HepG2 (cell line): ENCODE measurements around the gene SFXN5. TPM values are rescaled to one million over a fixed set of nuclear protein-coding genes. Genes with fewer than 3 reads are reported as not detected.
A peak's percentile ranks its signal among the peaks of the same experiment; 100 is the strongest.

Source experiments
- FOSL2 ChIP-seq: sonication (generic); formaldehyde crosslinking; IDR thresholded peaks from 2 replicates; pipeline ENCODE4 v1.4.0; 2020; ENCODE audit warnings: missing genetic modification reagents
- GATA4 ChIP-seq: sonication (generic); IDR thresholded peaks from 2 replicates; pipeline ENCODE4 v1.6.1; 2016; ENCODE audit warnings: antibody characterized with exemption, low read depth, borderline replicate concordance
- MXI1 ChIP-seq: IDR thresholded peaks from 3 replicates; pipeline ENCODE4 v1.6.1; 2012; ENCODE audit warnings: low read depth, low read length, inconsistent platforms, borderline replicate concordance
- PHF21A ChIP-seq: sonication (generic); formaldehyde crosslinking; IDR thresholded peaks from 2 replicates; pipeline ENCODE4 v1.5.0; 2020; ENCODE audit warnings: mild to moderate bottlenecking, missing genetic modification reagents
- PITX1 ChIP-seq: sonication (generic); formaldehyde crosslinking; IDR thresholded peaks from 2 replicates; pipeline ENCODE4 v1.5.1; 2020; ENCODE audit warnings: mild to moderate bottlenecking, missing genetic modification reagents
- PPARG ChIP-seq: conservative IDR thresholded peaks from 2 replicates; pipeline ENCODE4 v1.6.1; 2016; ENCODE audit warnings: missing biosample characterization, missing genetic modification reagents
- SAP130 ChIP-seq: IDR thresholded peaks from 2 replicates; pipeline ENCODE4 v1.6.1; 2016; ENCODE audit warnings: low read depth
- SMC3 ChIP-seq: IDR thresholded peaks from 2 replicates; pipeline ENCODE4 v1.6.1; 2011; ENCODE audit warnings: low read length, improper control_type of control experiment
- THYN1 ChIP-seq: sonication (generic); formaldehyde crosslinking; IDR thresholded peaks from 2 replicates; pipeline ENCODE4 v1.8.1; 2023; ENCODE audit warnings: low read depth, mild to moderate bottlenecking, moderate library complexity, missing genetic modification reagents, borderline replicate concordance
- TIGD3 ChIP-seq: sonication (generic); formaldehyde crosslinking; IDR thresholded peaks from 2 replicates; pipeline ENCODE4 v1.5.1; 2020; ENCODE audit warnings: mild to moderate bottlenecking, missing genetic modification reagents, borderline replicate concordance
- ZMYM2 ChIP-seq: sonication (generic); formaldehyde crosslinking; IDR thresholded peaks from 2 replicates; pipeline ENCODE4 v1.8.0; 2022; ENCODE audit warnings: mild to moderate bottlenecking, missing genetic modification reagents
- ZNF382 ChIP-seq: sonication (generic); formaldehyde crosslinking; IDR thresholded peaks from 2 replicates; pipeline ENCODE4 v1.5.0; 2020; ENCODE audit warnings: missing genetic modification reagents, mild to moderate bottlenecking, borderline replicate concordance
- ZNF484 ChIP-seq: sonication (generic); formaldehyde crosslinking; IDR thresholded peaks from 2 replicates; pipeline ENCODE4 v1.5.1; 2020; ENCODE audit warnings: mild to moderate bottlenecking, low read depth, missing genetic modification reagents, borderline replicate concordance
- ZNF556 ChIP-seq: sonication (generic); formaldehyde crosslinking; IDR thresholded peaks from 2 replicates; pipeline ENCODE4 v1.4.0; 2020; ENCODE audit warnings: mild to moderate bottlenecking, missing genetic modification reagents, borderline replicate concordance
- ZNF605 ChIP-seq: sonication (generic); formaldehyde crosslinking; IDR thresholded peaks from 2 replicates; pipeline ENCODE4 v1.8.0; 2022; ENCODE audit warnings: mild to moderate bottlenecking, missing genetic modification reagents
- polyA plus RNA-seq, 8 experiments: library from polyadenylated mRNA; depleted of rRNA in 3 of 8; stranded (reverse) in 7 of 8; unstranded in 1 of 8; fragments of >200 nt; fragmentation: Illumina TruSeq in 4 of 8; extraction: Trizol in 4 of 8; gene quantifications; 2 replicates each; pipeline versions ENCODE4 v1.2.1 to v1.2.3, GENCODE V29; 2011 to 2016; ENCODE audit warnings: low read depth in 4 of 8, missing spikeins in 1 of 8, mixed read lengths in 1 of 8; ENCODE audit not compliant: insufficient read depth in 1 of 8
- total RNA-seq, 5 experiments: library from RNA; depleted of rRNA; stranded (reverse); fragments of >200 nt; fragmentation: Illumina TruSeq; extraction: Trizol; gene quantifications; 2 replicates each; pipeline ENCODE4 v1.2.3, GENCODE V29; 2016; ENCODE audit warnings: low read depth in 1 of 5
- TF ChIP-seq, protein P1 (sequence below): sonication (generic); formaldehyde crosslinking; IDR thresholded peaks from 2 replicates; pipeline ENCODE4 v1.4.0; 2020; ENCODE audit warnings: mild to moderate bottlenecking, missing genetic modification reagents, borderline replicate concordance
- TF ChIP-seq, protein P2 (sequence below): sonication (generic); formaldehyde crosslinking; IDR thresholded peaks from 2 replicates; pipeline ENCODE4 v1.5.0; 2020; ENCODE audit warnings: missing genetic modification reagents

The SFXN5 gene
- total and polyA plus RNA-seq, 2 of the 13 experiments (the other 11 are each of a cell fraction or from before 2014, with no cell fraction given): 34.9 to 37.4 TPM

DNA sequence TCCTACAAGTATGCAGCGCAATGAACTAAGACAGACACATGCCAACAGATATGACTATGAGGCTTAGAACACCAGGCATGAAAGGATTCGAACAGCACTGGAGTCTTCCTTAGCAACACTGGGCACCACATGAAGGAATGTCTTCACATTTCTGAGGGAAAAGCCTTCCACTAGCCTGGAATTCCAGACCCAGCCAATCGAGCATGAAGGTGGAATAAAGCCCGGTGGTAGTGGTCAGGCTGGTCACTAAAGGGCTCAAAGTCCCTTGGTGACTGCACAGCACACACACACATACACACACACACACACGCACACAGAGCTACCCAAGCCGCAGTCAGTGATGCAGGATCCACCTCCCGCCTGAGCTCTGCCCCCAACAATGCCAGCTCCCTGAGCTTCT lies 19.7 kb upstream of the SFXN5 start (continued):
- TF ChIP-seq, protein P1, sequence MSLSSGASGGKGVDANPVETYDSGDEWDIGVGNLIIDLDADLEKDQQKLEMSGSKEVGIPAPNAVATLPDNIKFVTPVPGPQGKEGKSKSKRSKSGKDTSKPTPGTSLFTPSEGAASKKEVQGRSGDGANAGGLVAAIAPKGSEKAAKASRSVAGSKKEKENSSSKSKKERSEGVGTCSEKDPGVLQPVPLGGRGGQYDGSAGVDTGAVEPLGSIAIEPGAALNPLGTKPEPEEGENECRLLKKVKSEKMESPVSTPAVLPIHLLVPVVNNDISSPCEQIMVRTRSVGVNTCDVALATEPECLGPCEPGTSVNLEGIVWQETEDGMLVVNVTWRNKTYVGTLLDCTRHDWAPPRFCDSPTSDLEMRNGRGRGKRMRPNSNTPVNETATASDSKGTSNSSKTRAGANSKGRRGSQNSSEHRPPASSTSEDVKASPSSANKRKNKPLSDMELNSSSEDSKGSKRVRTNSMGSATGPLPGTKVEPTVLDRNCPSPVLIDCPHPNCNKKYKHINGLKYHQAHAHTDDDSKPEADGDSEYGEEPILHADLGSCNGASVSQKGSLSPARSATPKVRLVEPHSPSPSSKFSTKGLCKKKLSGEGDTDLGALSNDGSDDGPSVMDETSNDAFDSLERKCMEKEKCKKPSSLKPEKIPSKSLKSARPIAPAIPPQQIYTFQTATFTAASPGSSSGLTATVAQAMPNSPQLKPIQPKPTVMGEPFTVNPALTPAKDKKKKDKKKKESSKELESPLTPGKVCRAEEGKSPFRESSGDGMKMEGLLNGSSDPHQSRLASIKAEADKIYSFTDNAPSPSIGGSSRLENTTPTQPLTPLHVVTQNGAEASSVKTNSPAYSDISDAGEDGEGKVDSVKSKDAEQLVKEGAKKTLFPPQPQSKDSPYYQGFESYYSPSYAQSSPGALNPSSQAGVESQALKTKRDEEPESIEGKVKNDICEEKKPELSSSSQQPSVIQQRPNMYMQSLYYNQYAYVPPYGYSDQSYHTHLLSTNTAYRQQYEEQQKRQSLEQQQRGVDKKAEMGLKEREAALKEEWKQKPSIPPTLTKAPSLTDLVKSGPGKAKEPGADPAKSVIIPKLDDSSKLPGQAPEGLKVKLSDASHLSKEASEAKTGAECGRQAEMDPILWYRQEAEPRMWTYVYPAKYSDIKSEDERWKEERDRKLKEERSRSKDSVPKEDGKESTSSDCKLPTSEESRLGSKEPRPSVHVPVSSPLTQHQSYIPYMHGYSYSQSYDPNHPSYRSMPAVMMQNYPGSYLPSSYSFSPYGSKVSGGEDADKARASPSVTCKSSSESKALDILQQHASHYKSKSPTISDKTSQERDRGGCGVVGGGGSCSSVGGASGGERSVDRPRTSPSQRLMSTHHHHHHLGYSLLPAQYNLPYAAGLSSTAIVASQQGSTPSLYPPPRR (CRISPR knock-in tag): 0 out of 2 replicates have a peak, but pooled peaks have one; percentile 28
- peak; percentile 63; the same call in 1 of the 3 replicates for TF ChIP-seq MXI1
- TF ChIP-seq PPARG (CRISPR knock-in tag): no peak
- 0 out of 2 replicates have a peak, but pooled peaks have one; percentile 34 for TF ChIP-seq ZNF556
- TF ChIP-seq ZNF605: 0 out of 2 replicates have a peak, but pooled peaks have one; percentile 20
- no peak for TF ChIP-seq TIGD3 (CRISPR knock-in tag)
- TF ChIP-seq THYN1 (CRISPR knock-in tag): no peak
- TF ChIP-seq, protein P2, sequence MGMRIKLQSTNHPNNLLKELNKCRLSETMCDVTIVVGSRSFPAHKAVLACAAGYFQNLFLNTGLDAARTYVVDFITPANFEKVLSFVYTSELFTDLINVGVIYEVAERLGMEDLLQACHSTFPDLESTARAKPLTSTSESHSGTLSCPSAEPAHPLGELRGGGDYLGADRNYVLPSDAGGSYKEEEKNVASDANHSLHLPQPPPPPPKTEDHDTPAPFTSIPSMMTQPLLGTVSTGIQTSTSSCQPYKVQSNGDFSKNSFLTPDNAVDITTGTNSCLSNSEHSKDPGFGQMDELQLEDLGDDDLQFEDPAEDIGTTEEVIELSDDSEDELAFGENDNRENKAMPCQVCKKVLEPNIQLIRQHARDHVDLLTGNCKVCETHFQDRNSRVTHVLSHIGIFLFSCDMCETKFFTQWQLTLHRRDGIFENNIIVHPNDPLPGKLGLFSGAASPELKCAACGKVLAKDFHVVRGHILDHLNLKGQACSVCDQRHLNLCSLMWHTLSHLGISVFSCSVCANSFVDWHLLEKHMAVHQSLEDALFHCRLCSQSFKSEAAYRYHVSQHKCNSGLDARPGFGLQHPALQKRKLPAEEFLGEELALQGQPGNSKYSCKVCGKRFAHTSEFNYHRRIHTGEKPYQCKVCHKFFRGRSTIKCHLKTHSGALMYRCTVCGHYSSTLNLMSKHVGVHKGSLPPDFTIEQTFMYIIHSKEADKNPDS (CRISPR knock-in tag): no peak
- peak; percentile 62 for TF ChIP-seq PITX1 (CRISPR knock-in tag)
- peak; percentile 56 for TF ChIP-seq FOSL2
- peak; percentile 18; the same call in 1 of the 2 replicates for TF ChIP-seq PHF21A (CRISPR knock-in tag)
- peak; percentile 41; the same call in 1 of the 2 replicates for TF ChIP-seq SMC3
- 0 out of 2 replicates have a peak, but pooled peaks have one; percentile 44 for TF ChIP-seq ZMYM2 (CRISPR knock-in tag)
- TF ChIP-seq GATA4: no peak
- peak; percentile 59; the same call in 1 of the 2 replicates for TF ChIP-seq SAP130 (CRISPR knock-in tag)
- no peak for TF ChIP-seq ZNF382
- no peak for TF ChIP-seq ZNF484 (CRISPR knock-in tag)
